Skin of body (tissue), 2 donors: ENCODE data around the gene ABCB9. TPM values are rescaled to one million over a fixed set of nuclear protein-coding genes. Genes with fewer than 3 reads are reported as not detected.

Experiments
- DNase-seq: peaks from one replicate; lab custom pipeline; 2025; lab: John Stamatoyannopoulos, UW
- total RNA-seq: library from RNA; depleted of rRNA; stranded (reverse); fragments of >200 nt; gene quantifications from one replicate; pipeline ENCODE4 v1.2.3, GENCODE V29; 2014

ABCB9 gene
- total RNA-seq, 1 donor from 2014 or later = 4.6 TPM

GRCh38 chr12:122994781-122995502, 28.7 kb upstream of the ABCB9 start:
- no peak for DNase-seq

DNA sequence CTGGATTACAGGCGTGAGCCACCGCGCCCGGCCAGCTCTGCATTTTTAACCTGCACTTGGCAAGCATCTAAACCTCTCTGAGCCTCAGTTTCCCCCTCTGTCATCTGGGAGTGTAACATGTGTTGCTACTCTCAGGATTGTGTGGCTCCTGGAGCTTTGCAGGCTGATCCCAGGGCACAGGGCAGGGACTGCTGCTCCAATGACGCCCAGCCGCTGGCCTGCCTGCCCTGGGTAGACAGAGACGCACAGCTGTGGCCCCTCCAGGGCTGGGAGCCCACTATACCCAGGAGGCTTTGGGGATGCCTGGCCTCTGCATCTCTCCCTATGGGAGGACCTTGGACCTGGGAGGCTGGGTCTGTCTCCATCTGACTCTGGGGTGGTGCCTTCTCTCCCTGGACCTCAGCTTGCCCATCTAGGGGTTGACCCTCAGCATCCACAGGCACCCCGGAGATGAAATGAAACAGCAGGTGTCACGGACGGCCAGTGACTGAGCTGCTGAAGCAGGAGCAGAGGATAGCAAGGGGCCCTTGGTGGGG, 27.9 kb upstream of the ABCB9 start:
- DNase-seq = no peak

DNA sequence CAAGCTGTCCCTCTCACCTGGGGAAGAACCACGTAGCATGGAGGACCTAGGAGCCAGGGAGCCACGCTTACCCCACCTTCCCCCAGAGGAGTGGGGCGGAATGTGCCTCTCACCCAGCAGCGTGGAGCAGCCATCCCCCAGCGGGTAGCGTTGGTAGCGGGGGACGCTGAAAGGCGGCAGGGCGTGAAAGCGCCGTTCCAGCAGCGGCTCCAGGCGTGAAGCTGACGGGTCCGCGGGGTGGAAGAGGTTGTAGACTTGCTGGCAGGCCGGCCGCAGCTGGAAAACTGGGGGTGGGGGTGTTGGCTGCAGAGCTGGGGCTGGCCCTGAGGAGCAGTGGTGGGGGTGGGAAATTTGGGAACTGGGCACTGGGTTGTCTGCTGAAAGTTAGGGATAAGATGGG, 26.1 kb upstream of the ABCB9 start:
- no peak for DNase-seq

DNA sequence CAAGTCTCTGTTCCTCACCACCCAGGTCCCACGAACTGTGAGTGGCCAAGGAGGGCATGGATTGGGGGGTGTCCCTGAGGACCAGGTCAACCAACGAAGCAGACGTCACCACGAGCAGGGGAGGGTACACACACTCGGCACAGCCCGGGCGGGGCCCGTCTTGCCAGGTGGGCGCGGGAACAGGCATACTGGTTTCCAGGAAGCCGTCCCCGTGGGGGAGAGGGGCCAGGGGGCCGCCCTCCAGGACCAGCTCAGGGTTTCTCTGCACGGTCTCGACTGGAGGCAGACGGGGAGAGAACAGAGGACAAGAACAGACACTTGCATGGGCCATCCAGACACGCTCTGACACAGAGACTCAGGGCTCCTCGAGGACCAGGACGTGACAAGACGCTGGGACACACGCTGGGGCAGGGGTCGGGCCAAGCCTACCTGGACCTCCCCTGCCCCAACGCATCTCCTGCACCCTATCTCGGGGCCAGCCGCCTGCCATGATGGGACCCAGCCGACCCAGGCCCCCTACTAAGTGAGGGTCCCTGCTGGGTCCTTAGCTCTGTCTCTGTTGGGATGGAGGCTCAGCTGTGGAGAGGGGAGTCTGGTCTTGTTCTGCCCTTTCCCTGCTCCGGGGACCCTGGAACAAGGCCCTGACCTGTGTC, 25.5 kb upstream of the ABCB9 start:
- no peak for DNase-seq

DNA sequence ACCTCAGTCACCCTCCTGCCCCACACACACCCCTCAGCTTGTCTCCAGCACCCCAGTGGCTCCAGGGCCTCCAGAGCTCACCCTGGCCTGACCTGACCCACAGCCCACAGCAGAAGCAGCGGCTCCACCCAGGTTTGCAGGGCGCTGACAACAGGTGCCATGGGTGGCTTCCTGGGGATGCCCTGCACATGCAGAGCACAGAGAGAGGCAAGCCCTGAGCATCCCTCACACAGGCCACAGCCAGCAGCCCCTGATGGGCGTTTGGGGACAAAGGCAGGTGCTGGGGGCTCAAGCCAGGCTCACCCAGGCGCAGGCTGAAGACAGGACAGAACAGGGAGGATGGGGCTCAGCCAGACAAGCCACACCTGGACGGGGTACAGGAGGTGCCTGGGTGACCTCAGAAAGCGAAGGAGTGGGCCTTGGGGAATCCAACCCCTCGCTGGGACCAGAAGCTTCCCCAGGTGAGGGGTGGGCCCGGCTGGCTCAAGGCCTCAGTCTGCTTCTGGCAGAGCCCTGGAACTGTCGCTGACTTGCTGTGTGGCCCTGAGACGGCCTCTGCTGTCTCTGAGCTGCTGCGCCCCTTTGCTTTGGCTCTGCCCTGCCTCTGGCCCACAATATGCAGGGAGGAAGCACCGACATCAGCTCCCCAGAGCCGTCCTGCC, 24.8 kb upstream of the ABCB9 start:
- no peak for DNase-seq

- DNase-seq = no peak
Observed at GRCh38 chr12:122990561-122990960, 24.3 kb upstream of the ABCB9 start.

GRCh38 chr12:122989874-122990419, 23.7 kb upstream of the ABCB9 start:
- DNase-seq = no peak

GRCh38 chr12:122989225-122989839, 23.1 kb upstream of the ABCB9 start:
- no peak for DNase-seq

- DNase-seq = no peak
Observed at GRCh38 chr12:122988612-122989212, 22.4 kb upstream of the ABCB9 start.

DNA sequence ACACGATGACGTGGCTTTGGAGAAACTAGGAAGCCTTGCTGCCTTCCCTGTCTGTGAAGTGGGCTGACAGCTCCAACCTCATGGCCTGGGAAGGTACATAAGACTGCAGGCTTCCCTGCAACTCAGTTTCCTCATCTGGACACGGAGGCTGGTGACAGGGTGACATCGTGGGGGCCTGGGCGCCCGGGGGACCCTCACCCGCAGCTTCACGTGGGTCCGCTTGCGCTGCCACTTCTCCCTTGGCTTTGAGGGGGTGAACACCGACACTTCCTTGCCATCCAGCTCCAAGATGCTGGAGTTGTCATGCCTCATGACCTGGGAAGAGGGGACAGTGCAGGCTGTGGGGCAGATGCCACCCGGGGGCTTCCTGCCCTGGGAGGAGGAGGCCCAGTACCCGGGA, 21.8 kb upstream of the ABCB9 start:
- DNase-seq = no peak

GRCh38 chr12:122987086-122987951, 21.1 kb upstream of the ABCB9 start:
- DNase-seq = no peak

GRCh38 chr12:122986258-122986871, 20.1 kb upstream of the ABCB9 start:
- no peak for DNase-seq

- DNase-seq = no peak
Observed at GRCh38 chr12:122985338-122986257, 19.3 kb upstream of the ABCB9 start.

DNA sequence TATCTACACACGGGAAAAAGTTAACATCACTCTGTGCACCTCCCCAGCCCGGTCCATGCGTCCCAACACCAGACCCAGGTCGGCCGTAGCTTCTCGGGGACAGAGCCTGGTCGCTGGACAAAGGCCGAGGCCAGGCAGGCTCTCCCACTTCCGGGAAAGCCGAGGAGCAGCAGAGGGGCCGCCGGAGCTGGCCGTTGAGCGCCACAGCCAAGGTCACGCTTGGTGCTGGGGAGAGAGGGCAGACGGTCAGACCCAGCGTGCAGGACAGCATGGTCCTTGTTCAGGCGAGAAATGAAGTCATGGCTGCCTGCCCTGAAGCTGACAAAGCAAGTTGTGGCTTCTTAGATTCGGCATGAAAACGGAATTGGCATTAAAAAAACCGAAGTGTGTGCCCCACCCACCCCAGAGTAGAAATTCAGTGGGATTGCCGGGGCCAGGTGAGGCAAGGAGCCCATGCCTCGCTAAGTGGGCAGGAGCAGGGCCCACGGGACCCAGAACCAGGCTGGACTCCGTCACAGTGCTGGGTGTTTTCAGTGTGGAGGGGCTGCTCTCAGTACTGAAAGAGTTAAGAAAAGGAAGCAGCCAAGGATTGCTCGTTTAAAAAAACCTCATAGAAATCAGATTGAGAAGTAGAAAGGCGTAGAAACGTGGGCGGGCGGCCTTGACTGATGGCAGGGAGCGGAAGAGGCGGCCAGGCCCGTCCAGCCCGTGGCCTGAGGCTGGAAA, 18.5 kb upstream of the ABCB9 start:
- no peak for DNase-seq

- DNase-seq = no peak
Observed at GRCh38 chr12:122983789-122984515, 17.7 kb upstream of the ABCB9 start.

DNA sequence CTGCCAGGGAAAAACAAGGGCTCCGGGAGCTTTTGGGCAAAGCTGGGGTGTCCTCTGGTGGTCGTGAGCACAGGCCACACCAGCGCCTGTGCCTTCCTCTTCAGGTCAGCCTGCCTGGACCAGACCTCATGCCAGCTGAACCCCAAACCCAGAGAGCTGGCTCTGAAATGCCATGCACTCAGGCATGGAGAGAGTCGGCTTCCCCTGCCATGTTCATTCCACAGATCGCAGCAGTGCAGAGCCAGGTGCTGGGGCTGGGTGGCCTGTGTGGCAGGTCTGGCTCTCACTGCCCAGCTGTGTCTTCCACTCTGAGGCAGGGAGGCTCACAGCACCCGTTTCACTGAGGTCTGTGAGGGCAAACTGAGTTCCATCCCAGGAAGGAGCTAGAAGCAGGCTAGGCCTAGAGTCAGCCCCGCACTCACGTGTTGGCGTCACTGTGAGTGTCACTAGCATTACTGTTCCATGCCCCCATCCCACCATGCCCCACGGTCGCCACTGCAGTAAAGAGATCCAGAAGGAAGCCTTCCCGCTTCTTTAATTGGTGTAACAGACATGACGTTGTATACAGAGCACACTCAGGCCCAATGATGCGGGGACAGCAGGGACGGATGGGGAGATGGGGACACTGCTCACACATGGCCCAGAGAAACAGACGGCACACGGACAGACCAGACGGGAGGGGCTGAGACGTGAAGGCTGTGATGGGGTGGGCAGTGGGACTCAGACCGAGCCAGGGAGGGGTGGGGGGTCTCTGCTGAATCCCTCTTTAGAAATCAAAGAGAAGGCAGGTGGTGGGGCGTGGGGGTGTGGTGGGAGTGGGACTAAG, 16.9 kb upstream of the ABCB9 start:
- DNase-seq = no peak

- no peak for DNase-seq
Observed at GRCh38 chr12:122982477-122982815, 16.2 kb upstream of the ABCB9 start.
